GOT3 (cell line): ENCODE measurements around the gene PSME3.
A peak's percentile ranks its signal among the peaks of the same experiment; 100 is the strongest.

Source experiments
- DNase-seq: peaks from one replicate; lab custom pipeline; 2025; ENCODE audit warnings: mixed read lengths; lab: John Stamatoyannopoulos, UW

The PSME3 gene

DNA sequence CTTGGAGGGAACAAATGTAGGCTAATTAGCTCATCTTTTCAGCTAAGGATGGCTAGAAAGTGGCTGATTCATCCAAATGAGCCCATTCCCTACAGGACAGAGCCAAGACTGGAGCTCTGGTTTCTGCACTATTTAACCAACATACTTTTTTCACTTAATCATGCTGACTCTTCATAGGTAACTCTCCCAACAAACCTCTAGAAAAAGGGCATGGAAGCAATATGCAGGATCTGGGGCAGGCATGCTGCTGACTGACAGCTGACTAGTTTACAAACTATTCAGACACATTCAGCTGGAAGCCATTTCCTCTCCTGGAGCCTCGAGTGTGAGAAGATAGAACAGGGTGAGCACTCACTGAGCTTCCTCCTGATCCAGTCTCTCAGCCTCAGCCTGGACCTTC, 15.3 kb upstream of the PSME3 start:
- no peak for DNase-seq

DNA sequence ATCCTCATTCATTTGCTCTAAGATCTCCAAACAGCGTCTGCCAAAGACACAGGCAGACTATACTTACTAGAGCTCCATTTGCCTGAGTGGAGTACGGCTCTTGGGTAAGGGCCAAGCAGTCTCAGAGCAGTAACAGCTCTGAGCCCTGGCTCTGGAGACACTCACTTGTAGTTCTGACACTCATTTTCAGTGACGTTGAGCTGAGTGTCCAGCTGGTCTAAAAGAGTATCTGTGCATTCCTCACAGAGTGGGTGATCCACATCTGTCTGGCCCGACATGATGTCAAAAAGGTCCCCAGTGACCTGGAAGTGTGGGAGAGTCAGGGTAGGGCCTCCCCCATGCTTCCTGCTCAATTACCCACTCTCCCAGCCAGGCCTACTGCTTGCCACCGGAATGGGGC, 14.8 kb upstream of the PSME3 start:
- DNase-seq: no peak

- DNase-seq: no peak
Measured at GRCh38 chr17:42819939-42820535, 13.2 kb upstream of the PSME3 start.

DNA sequence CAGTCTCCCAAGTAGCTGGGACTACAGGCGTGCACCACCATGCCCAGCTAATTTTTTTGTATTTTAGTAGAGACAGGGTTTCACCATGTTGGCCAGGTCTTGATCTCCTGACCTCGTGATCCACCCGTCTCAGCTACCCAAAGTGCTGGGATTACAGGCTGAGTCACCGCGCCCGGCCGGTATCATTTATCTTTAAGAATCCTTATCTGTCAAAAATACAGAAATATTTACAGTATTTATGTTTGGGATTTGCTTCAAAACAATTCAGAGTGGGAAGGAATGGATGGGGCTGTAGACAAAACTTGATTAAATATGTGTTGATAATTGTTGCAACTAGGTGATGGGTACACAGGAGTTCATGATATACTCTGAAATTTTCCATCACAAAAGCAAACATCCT, 12.0 kb upstream of the PSME3 start:
- no peak for DNase-seq

- DNase-seq: no peak
Measured at GRCh38 chr17:42827472-42827871, 5.7 kb upstream of the PSME3 start.

DNA sequence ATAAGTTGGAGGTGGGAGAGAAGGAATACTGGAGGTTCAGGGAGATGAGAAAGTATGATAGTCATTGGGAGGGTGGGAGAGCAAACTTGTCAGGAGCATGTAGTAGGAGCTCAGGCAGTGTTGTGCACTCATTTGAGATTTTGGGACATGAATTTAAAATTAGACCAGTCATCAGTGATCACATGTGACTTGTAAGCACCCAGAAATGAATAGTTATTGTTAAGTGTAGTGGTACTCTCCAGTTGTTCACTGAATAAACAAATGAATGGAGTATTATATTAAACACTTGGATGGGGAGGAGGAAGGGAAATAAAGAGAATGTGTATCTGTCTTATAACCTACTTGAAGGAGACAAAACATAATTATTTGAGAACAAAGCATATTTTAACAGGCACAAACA, 2.2 kb upstream of the PSME3 start:
- no peak for DNase-seq

GRCh38 chr17:42832213-42832933, 824 bp upstream of the PSME3 start:
- DNase-seq: no peak

- no peak for DNase-seq
Measured at GRCh38 chr17:42833767-42834422, 698 bp downstream of the PSME3 start.

GRCh38 chr17:42835732-42836131, 2.5 kb downstream of the PSME3 start:
- no peak for DNase-seq

DNA sequence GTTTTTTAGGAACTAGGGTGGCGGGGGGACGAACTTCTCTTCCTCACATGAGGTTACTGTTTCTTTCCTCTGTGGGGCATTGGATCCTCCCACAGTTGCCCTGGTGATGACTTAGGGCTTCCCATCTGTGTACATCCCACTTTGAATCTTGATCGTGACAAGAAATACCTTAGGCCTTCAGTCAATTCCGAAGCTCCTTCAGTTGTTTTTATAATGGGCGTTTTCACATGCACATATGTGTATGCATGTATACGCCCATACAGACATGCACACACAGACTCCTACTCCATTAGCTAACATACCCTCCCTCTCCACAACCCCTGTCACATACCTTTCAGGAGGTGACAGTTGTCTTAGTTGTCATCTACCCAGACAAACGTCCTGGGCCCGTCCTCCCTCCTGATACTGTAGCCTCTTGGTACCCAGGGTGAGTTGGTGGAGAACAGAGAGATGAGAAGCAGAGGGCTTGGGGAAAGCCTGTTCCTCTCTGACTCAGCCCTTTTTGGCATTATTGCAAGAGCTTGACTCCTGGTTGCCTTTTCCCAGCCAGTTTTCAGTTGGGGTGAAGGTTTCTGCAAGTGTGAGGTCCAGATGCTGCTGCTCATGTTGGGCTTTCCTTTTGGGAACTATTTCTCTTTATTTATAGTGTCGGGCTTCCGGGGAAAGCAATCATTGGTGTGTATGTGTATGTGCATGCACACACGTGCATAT, 8.9 kb downstream of the PSME3 start:
- DNase-seq: no peak

- no peak for DNase-seq
Measured at GRCh38 chr17:42843358-42843934, 10.2 kb downstream of the PSME3 start.

- DNase-seq: no peak
Measured at GRCh38 chr17:42844271-42844670, 11.1 kb downstream of the PSME3 start, which contains the start of gene AOC2. Gene AOC2, plus strand, starts transcription at chr17:42844580. Its CDS starts 47 bp downstream, at chr17:42844627.

- DNase-seq: no peak
Measured at GRCh38 chr17:42844761-42845555, 11.8 kb downstream of the PSME3 start.

- DNase-seq: no peak
Measured at GRCh38 chr17:42845556-42845917, 12.3 kb downstream of the PSME3 start.

DNA sequence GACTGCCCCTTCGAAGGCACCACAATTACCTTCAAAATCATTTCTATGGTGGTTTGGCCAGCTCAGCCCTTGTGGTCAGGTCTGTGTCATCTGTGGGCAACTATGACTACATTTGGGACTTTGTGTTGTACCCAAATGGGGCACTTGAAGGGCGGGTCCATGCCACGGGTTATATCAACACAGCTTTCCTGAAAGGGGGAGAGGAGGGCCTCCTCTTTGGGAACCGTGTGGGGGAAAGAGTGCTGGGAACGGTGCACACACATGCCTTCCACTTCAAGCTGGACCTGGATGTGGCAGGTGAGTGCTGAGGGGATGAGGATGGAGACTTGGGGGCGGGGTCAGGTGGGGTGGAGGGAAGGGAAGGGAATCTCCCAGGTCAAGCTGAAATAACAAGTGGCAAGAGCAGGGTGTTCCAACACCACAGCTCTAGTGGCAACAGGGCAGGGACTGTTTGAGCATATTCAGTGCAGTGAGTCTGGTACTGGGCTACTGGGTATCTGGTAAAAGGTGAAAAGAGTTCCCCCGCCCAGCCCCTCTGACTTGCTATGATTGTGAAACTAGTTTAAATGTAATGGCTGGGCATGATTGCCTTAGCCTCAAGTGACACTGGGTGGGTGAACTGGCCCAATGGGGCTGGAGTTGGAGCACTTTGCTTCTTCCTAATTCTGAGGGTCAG, 12.9 kb downstream of the PSME3 start:
- DNase-seq: peak; percentile 16

DNA sequence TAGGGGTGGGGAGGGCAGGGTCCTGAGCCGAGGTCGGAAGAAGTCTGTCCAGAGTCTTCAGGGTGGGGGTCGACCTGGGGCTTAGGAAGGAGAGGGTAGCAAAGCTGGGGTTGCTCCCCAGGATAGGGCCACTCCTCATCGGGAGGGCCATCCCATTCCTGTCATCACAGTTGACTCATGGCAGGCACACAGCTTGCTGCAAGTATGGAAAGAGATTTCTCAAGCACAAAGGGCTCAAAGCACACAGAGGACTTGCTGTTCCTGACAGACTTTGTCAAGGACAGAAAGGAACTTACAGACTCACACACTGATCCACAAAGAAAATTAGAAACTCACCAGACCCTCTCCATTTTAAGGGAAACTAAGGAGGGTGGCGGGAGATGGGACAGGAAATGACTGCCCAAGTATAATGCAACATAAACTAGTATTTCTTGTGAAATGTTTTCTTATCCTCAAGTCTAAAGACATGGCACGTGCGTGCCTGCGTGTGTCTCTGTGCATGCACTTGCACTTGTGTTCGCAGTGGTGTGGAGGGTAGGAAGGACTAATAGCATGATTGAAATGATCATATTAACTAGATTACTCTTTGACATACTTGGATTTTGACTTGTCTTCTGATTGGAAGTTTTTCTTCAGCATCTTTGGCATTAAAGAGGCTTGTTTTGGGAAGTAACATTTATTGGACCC, 13.5 kb downstream of the PSME3 start:
- no peak for DNase-seq

GRCh38 chr17:42848093-42848492, 14.9 kb downstream of the PSME3 start:
- DNase-seq: no peak

GRCh38 chr17:42849031-42849430, 15.8 kb downstream of the PSME3 start:
- DNase-seq: no peak

GRCh38 chr17:42849451-42850181, 16.4 kb downstream of the PSME3 start:
- no peak for DNase-seq

DNA sequence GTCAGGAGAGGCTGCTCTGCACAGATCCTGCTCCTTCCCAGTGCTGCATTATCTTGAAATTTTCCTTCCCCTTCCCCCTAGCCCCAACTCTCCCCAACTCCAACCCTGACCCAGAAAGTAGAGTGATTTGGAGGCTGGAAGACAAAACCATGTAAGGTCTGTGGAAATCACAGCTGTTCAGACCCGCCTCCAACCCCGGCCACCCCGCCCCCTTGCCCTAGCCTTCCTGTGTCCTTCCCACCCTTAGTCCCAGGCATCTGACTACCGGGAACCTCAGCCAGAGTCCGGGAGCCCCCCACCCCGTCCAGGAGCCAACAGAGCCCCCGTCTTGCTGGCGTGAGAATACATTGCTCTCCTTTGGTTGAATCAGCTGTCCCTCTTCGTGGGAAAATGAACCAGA, 17.8 kb downstream of the PSME3 start, which contains the start of gene AOC3:
AOC3 (plus strand) TSS at position 246 of the 400 bp plus-strand sequence; CDS start at position 391, 145 bp downstream.
- no peak for DNase-seq
